OCI-LY1 (cell line): ENCODE measurements around the gene SRR.
A peak's percentile ranks its signal among the peaks of the same experiment; 100 is the strongest.

Experiments
- H2AFZ ChIP-seq: fragments of 200-600 bp; sonication (generic), shearing (Covaris generic); 2 replicates; pipeline ENCODE4 v1.6.0; 2014; ENCODE audit warnings: antibody characterized with exemption, mild to moderate bottlenecking, low read length
- H3F3A ChIP-seq: fragments of 200-600 bp; sonication (generic), shearing (Covaris generic); 2 replicates; pipeline ENCODE4 v1.6.0; 2014; ENCODE audit warnings: mild to moderate bottlenecking, antibody characterized with exemption, low read length, moderate library complexity; ENCODE audit not compliant: insufficient read depth
- H3K27ac ChIP-seq: fragments of 200-600 bp; sonication (generic); 2 replicates; pipeline ENCODE4 v1.5.1; 2014; ENCODE audit warnings: low read length, mixed run types, mild to moderate bottlenecking, low read depth; ENCODE audit not compliant: poor library complexity, severe bottlenecking
- H3K27me3 ChIP-seq: fragments of 200-600 bp; sonication (generic); 2 replicates; pipeline ENCODE4 v1.6.0; 2014; ENCODE audit warnings: antibody characterized with exemption, mild to moderate bottlenecking, low read length, moderate library complexity; ENCODE audit not compliant: insufficient read depth
- H3K36me3 ChIP-seq: fragments of 200-600 bp; sonication (generic); 2 replicates; pipeline ENCODE4 v1.6.1; 2014; ENCODE audit warnings: mild to moderate bottlenecking, antibody characterized with exemption, low read length, moderate library complexity, mixed read lengths; ENCODE audit not compliant: insufficient read depth
- H3K4me1 ChIP-seq: fragments of 200-600 bp; sonication (generic); 2 replicates; pipeline ENCODE4 v1.5.1; 2014; ENCODE audit warnings: mild to moderate bottlenecking, low read length, moderate library complexity; ENCODE audit not compliant: insufficient read depth, severe bottlenecking
- H3K4me2 ChIP-seq: fragments of 200-600 bp; sonication (generic), shearing (Covaris generic); 2 replicates; pipeline ENCODE4 v1.6.1; 2014; ENCODE audit warnings: low read length
- H3K4me3 ChIP-seq: fragments of 200-600 bp; sonication (generic); 2 replicates; pipeline ENCODE4 v1.5.1; 2014; ENCODE audit warnings: low read length, low read depth, mild to moderate bottlenecking, mixed read lengths; ENCODE audit not compliant: poor library complexity, severe bottlenecking
- H3K79me2 ChIP-seq: fragments of 200-600 bp; shearing (Covaris generic); 2 replicates; pipeline ENCODE4 v1.6.1; 2016; ENCODE audit warnings: mixed run types, low read length, mixed read lengths; ENCODE audit not compliant: insufficient read depth
- H3K9ac ChIP-seq: fragments of 200-600 bp; sonication (generic), shearing (Covaris generic); 2 replicates; pipeline ENCODE4 v1.6.1; 2014; ENCODE audit warnings: mild to moderate bottlenecking, low read length, mixed read lengths
- H3K9me2 ChIP-seq: fragments of 200-600 bp; sonication (generic), shearing (Covaris generic); 2 replicates; pipeline ENCODE4 v1.6.1; 2014; ENCODE audit warnings: low read depth, mild to moderate bottlenecking, low read length, mixed read lengths
- H3K9me3 ChIP-seq: fragments of 200-600 bp; shearing (Covaris generic); 2 replicates; pipeline ENCODE4 v1.6.1; 2014; ENCODE audit warnings: low read length, mixed read lengths
- H4K20me1 ChIP-seq: fragments of 200-600 bp; sonication (generic), shearing (Covaris generic); 2 replicates; pipeline ENCODE4 v1.6.0; 2016; ENCODE audit warnings: mild to moderate bottlenecking, low read length; ENCODE audit not compliant: insufficient read depth
- EZH2 ChIP-seq: fragments of 200-600 bp; sonication (generic), shearing (Covaris generic); IDR thresholded peaks from 2 replicates; pipeline ENCODE4 v1.8.0; 2017; ENCODE audit warnings: borderline replicate concordance, mixed run types, mild to moderate bottlenecking, antibody characterized with exemption, low read length, moderate library complexity, mixed read lengths
- TF ChIP-seq, protein P1 (sequence below): fragments of 200-600 bp; sonication (generic), shearing (Covaris generic); IDR thresholded peaks from 2 replicates; pipeline ENCODE4 v1.5.1; 2017; ENCODE audit warnings: mild to moderate bottlenecking, antibody characterized with exemption, low read length, moderate library complexity, mixed read lengths

Gene SRR

DNA sequence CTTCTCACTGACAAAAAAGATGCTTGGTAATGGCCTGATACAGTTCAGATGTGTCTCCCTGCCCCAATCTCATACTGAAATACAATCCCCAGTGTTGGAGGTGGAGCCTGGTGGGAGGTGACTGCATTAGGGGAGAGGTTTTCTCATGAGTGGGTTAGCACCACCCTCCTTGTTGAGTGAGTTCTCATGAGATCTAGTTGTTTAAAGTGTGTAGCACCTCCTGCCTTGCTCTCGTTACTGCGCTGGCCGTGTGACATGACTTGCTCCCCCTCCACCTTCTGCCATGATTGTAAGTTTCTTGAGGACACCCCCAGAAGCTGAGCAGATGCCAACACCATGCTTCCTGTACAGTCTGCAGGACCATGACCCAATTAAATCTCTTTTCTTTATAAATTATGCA is 27.6 kb downstream of the SRR start:
- Histone ChIP-seq H3K9me3 (no peaks in the 10 kb centered on the region), H3F3A (no peaks in the 10 kb centered on the region), H3K9ac (no peak overlapping the region), H3K4me2 (no peak overlapping the region), H3K79me2 (peaks cover 15% of the 10 kb centered on the region), H3K27me3 (no peaks in the 10 kb centered on the region), H3K27ac (no peak overlapping the region), H2AFZ (no peak overlapping the region), H3K4me1 (peaks cover 18% of the 10 kb centered on the region), H3K36me3 (peaks cover 94% of the 10 kb centered on the region), H3K4me3 (no peak overlapping the region), H4K20me1 (no peaks in the 10 kb centered on the region), H3K9me2 (no peaks in the 10 kb centered on the region)
- no peak for TF ChIP-seq EZH2
- TF ChIP-seq, protein P1, sequence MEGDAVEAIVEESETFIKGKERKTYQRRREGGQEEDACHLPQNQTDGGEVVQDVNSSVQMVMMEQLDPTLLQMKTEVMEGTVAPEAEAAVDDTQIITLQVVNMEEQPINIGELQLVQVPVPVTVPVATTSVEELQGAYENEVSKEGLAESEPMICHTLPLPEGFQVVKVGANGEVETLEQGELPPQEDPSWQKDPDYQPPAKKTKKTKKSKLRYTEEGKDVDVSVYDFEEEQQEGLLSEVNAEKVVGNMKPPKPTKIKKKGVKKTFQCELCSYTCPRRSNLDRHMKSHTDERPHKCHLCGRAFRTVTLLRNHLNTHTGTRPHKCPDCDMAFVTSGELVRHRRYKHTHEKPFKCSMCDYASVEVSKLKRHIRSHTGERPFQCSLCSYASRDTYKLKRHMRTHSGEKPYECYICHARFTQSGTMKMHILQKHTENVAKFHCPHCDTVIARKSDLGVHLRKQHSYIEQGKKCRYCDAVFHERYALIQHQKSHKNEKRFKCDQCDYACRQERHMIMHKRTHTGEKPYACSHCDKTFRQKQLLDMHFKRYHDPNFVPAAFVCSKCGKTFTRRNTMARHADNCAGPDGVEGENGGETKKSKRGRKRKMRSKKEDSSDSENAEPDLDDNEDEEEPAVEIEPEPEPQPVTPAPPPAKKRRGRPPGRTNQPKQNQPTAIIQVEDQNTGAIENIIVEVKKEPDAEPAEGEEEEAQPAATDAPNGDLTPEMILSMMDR: no peak

GRCh38 chr17:2335726-2336214 is 32.0 kb downstream of the SRR start:
- peak overlapping the region; percentile 91 for H3K4me3 ChIP-seq
- no peaks in the 10 kb centered on the region for H3F3A ChIP-seq
- H3K9ac ChIP-seq: peak overlapping the region; percentile 94
- H3K9me3 ChIP-seq: no peaks in the 10 kb centered on the region
- H4K20me1 ChIP-seq: no peaks in the 10 kb centered on the region
- peaks cover 51% of the 10 kb centered on the region for H3K36me3 ChIP-seq
- H3K9me2 ChIP-seq: no peaks in the 10 kb centered on the region
- no peaks in the 10 kb centered on the region for H3K27me3 ChIP-seq
- TF ChIP-seq, protein P1: no peak
- TF ChIP-seq EZH2: no peak
- peaks cover 23% of the 10 kb centered on the region for H3K4me1 ChIP-seq
- H3K4me2 ChIP-seq: peak overlapping the region; percentile 93
- H3K79me2 ChIP-seq: peaks cover 15% of the 10 kb centered on the region
- H2AFZ ChIP-seq: no peak overlapping the region
- H3K27ac ChIP-seq: peak overlapping the region; percentile 83

DNA sequence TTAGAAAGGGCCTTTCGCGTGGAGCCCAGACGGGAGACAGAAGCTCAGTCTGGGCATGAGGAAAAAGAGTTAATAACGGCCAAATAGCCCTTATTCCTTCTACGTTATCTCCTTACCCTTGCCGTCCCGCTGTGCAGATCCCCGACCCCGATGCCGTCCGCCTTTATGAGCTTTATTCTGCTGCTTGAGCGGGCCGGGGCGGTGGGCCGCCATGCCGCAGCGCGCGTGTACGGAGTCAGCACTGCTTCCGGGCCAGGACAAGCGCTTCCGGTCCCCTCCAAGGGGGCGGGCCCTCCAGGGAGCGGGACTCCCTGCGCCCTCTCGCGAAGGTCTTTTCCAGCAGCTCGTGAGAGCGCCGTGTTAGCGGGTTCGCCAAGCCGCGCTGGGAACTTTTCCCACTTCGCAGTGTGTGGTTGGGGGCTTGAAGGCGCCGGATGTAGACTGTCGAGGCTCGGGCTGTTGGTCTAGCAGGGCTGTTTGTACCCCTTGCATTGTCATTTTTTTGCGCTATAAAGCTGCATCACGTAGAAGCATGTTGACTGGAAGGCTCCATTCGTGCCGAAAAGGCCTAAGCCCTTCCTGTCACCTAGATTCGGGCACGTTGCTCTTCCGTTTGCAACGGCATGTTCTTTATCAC is 32.6 kb downstream of the SRR start, which contains the start of gene TSR1:
Gene TSR1 (minus strand): TSS at position 243 of the 637 bp plus-strand sequence. CDS start 30 bp downstream, at position 213.
- H3K27me3 ChIP-seq: no peaks in the 10 kb centered on the region
- H4K20me1 ChIP-seq: no peaks in the 10 kb centered on the region
- H2AFZ ChIP-seq: no peak within 1 kb of the TSS; the same call in 1 of the 2 replicates
- peak within 1 kb of the TSS; percentile 94 for H3K9ac ChIP-seq
- peak within 1 kb of the TSS; percentile 91 for H3K4me3 ChIP-seq
- H3K27ac ChIP-seq: peak within 1 kb of the TSS; percentile 83
- peaks cover 48% of the 10 kb centered on the region for H3K36me3 ChIP-seq
- peak within 1 kb of the TSS; percentile 93 for H3K4me2 ChIP-seq
- TF ChIP-seq, protein P1: peak; percentile 36
- no peak for TF ChIP-seq EZH2
- peaks cover 15% of the 10 kb centered on the region for H3K79me2 ChIP-seq
- peaks cover 23% of the 10 kb centered on the region for H3K4me1 ChIP-seq
- no peaks in the 10 kb centered on the region for H3K9me3 ChIP-seq
- H3K9me2 ChIP-seq: no peaks in the 10 kb centered on the region
- H3F3A ChIP-seq: no peaks in the 10 kb centered on the region
